Mucosa of descending colon (tissue), 3 donors: ENCODE data around the gene SRRM3. TPM values are rescaled to one million over a fixed set of nuclear protein-coding genes. Genes with fewer than 3 reads are reported as not detected.

Source experiments
- ATAC-seq: fragments of 200-7000 bp; cut with Tn5 transposase; one replicate; pipeline ENCODE4 v1.9.1; 2020; ENCODE audit warnings: mild to moderate bottlenecking, moderate library complexity
- DNase-seq, 3 donors: peaks; one replicate each; pipeline ENCODE4 v3.0.0-alpha.2; 2020
- H3K36me3 ChIP-seq: fragments of 200-600 bp; one replicate; pipeline ENCODE4 v1.8.0; 2021; ENCODE audit warnings: low read depth, mild to moderate bottlenecking
- H3K4me1 ChIP-seq: fragments of 200-600 bp; one replicate; pipeline ENCODE4 v1.8.0; 2021; ENCODE audit warnings: low read depth, mild to moderate bottlenecking
- H3K4me3 ChIP-seq: fragments of 200-600 bp; one replicate; pipeline ENCODE4 v1.8.0; 2021; ENCODE audit warnings: mild to moderate bottlenecking
- H3K9me3 ChIP-seq: fragments of 200-600 bp; one replicate; pipeline ENCODE4 v1.8.0; 2021; ENCODE audit warnings: mild to moderate bottlenecking
- intact Hi-C, 2 donors: fragments of 100-400 bp; cut with DNase I in 1 of 2; cut with micrococcal nuclease in 1 of 2; formaldehyde crosslinking; loops; one replicate each; pipeline versions ENCODE4 v1.11.0 to v1.11.1; 2022; cut with DNase I, micrococcal nuclease
- total RNA-seq, 3 donors: library from RNA; stranded (reverse); fragmentation: NEBNext Ultra II Directional in 2 of 3; extraction: Animal tissue kit (Norgen Biotek cat#: 25700) in 2 of 3; gene quantifications; one replicate each; pipeline versions ENCODE4 v1.2.1 to v1.2.4, GENCODE V29; 2021 to 2023
- TF ChIP-seq, protein P1 (sequence below): fragments of 200-600 bp; IDR thresholded peaks from one replicate; pipeline ENCODE4 v1.8.0; 2022; ENCODE audit warnings: antibody characterized with exemption, mild to moderate bottlenecking
- donor health status: DM: no; HTN: no; CAD: no; lungs with moderate emphysema.
- donor health status: DM: no; HTN: no; CAD: no.
- donor health status: DM: no; HTN: yes; CAD: no.

The SRRM3 gene
- total RNA-seq, 3 donors from 2014 or later = 0.43 to 3.2 (median 0.67) TPM

DNA sequence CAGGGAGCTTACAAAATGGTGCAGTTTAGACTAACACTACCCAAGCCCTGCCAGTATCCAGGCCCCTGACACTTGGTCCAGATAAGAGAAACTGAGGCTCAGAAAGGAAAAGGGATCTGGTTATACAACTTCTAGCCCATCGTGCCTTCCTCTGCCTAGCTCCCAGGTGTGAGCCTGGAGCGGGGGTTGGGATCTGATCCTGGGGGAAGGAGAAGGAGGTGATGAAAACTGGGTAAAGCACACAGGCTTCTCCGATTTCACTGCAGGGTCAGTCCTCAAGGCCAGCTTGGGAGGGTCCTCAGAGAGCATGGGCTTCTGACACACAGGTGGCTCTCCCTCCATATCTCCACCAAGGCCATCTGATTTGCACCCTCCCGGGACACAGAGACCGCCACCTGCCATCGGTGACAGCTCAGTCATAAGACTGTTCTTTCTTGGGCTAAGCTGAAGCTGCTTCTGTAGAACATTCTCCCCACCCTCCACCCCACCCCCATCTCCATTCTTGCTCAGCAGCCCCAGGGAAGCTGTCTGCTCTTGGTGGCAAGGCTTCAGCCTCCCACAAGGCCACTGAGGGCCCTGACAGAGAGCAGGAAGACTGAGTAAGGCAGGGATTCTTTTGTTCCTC, 16.4 kb downstream of the SRRM3 start:
- TF ChIP-seq, protein P1, sequence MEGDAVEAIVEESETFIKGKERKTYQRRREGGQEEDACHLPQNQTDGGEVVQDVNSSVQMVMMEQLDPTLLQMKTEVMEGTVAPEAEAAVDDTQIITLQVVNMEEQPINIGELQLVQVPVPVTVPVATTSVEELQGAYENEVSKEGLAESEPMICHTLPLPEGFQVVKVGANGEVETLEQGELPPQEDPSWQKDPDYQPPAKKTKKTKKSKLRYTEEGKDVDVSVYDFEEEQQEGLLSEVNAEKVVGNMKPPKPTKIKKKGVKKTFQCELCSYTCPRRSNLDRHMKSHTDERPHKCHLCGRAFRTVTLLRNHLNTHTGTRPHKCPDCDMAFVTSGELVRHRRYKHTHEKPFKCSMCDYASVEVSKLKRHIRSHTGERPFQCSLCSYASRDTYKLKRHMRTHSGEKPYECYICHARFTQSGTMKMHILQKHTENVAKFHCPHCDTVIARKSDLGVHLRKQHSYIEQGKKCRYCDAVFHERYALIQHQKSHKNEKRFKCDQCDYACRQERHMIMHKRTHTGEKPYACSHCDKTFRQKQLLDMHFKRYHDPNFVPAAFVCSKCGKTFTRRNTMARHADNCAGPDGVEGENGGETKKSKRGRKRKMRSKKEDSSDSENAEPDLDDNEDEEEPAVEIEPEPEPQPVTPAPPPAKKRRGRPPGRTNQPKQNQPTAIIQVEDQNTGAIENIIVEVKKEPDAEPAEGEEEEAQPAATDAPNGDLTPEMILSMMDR = no peak
- intact Hi-C loops = no loop called here
- DNase-seq = no peak
- H3K4me1 ChIP-seq = no peaks in the 10 kb centered on the region
- no peaks in the 10 kb centered on the region for H3K36me3 ChIP-seq
- H3K9me3 ChIP-seq = no peaks in the 10 kb centered on the region
- H3K4me3 ChIP-seq = no peak overlapping the region
- ATAC-seq = no peak

DNA sequence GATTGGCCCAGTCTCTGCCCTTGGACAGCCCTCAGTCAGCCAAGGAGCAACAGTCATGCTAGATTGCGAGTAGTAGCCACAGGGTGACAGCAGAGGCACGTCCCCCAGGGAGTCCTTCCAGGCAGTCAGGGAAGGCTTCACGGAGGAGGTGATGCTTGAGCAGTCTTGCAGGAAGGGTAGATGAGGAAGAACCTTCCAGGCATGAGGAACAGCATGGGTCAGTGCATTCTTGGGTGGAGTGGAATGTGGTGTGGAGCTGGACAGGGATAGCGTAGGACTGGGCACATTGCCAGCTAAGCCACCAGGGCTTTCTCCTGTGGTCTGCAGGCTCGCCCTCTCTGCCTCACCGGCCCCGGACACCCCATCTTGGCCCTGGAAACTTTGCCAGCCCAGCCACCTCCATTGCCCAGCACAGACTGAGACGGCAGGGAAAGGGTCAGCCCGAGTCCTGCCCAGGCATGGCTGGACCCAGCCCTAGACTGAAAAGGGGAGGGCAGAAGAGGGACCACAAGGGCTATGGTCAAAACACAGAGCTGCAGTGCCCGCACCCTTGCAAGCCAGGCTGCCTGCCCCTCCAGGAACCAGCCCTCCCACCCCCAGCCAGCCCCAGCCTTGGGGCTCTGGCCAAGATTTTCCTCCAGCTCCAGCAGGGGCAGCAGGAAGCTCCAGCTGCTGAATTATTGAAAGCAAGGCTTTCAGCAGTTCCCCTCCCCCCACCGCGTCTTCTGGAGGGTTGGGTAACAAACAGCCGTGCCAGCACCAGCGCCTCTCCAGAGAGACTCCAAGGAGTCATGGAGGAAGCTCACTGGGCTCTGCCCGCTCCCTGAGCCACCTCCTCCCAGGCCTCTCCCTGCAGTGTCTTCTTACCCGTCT, 18.7 kb downstream of the SRRM3 start:
- DNase-seq (no peak), ATAC-seq (no peak)
- intact Hi-C loops = no loop called here
- TF ChIP-seq, protein P1 = no peak
- H3K4me1 ChIP-seq = no peaks in the 10 kb centered on the region
- no peaks in the 10 kb centered on the region for H3K9me3 ChIP-seq
- H3K36me3 ChIP-seq = no peaks in the 10 kb centered on the region
- no peak overlapping the region for H3K4me3 ChIP-seq

DNA sequence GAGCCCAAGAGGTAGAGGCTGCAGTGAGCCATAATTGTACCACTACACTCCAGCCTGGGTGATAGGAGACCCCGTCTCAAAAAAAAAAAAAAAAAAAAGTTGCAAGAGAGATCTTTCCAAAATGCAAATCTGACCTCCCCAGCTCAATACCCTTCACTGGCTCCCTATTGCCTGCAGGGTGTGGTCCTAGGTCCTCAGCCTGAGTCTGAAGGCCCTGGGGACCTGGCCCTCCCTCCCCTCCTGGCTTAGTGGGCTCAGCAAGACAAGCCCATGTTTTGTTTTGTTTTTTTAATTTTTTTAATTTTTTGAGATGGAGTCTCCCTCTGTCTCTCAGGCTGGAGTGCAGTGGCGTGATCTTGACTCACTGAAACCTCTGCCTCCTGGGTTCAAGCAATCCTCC, 20.6 kb downstream of the SRRM3 start:
- H3K4me1 ChIP-seq = no peaks in the 10 kb centered on the region
- H3K4me3 ChIP-seq = no peak overlapping the region
- DNase-seq (no peak), ATAC-seq (no peak)
- intact Hi-C loops = no loop called here
- H3K9me3 ChIP-seq = no peaks in the 10 kb centered on the region
- no peaks in the 10 kb centered on the region for H3K36me3 ChIP-seq
- TF ChIP-seq, protein P1 = no peak

DNA sequence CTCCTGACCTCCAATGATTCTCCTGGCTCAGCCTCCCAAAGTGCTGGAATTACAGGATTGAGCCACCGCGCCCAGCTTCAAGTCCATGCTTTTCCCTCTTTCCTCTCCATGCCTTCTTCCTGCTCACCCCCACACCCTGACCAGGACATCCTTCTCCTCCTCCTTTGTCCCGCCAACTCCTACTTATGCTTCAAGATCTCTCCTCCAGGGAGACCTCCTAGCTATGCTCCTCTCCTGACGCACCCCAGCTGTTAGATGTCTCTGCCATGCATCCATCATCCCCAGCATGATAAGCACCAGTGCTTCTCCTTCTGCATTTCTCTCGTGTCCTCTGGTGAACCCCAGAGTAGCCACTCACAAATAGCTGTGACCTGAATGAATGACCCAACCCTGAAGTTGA, 21.1 kb downstream of the SRRM3 start:
- Histone ChIP-seq H3K9me3 (no peaks in the 10 kb centered on the region), H3K36me3 (no peaks in the 10 kb centered on the region), H3K4me3 (no peak overlapping the region), H3K4me1 (no peaks in the 10 kb centered on the region)
- TF ChIP-seq, protein P1 = no peak
- ATAC-seq = no peak
- no peak for DNase-seq
- intact Hi-C loops = no loop called here

DNA sequence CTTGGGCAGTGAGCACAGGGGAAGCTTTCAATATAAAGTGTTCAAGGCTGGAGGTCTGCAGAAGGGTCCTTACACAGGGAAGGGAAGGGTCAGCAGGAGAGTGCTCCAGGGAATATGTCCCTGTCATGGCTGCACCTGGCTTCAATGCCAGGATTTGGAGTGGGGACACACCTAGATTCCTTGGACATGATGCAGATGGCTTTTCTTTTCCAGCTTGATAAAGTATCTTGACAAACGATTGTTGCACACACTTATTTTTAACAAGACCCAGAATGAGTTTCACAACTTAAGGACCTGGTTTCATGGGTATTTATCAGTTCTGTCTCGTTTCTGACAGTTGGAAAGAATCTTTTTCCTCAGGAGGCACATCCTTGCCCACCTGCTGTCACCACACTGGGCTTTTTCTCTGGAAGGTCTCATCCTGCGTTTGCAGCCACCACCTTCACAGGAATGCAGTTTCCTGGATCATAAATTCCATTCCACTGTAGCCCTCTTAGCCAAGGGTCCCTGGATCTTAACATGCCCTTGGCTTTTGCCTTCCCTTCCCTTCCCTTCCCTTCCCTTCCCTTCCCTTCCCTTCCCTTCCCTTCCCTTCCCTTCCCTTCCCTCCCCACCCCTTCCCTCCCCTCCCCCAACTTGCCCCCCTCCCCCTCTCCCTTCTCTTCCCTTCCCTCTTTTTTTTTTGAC, 21.7 kb downstream of the SRRM3 start:
- H3K4me1 ChIP-seq = no peaks in the 10 kb centered on the region
- H3K9me3 ChIP-seq = no peaks in the 10 kb centered on the region
- H3K36me3 ChIP-seq = no peaks in the 10 kb centered on the region
- DNase-seq = no peak
- TF ChIP-seq, protein P1 = no peak
- ATAC-seq = no peak
- H3K4me3 ChIP-seq = no peak overlapping the region
- intact Hi-C loops = no loop called here
